Neural crest cell (in vitro differentiated cells): ENCODE data around the gene SH3PXD2B. TPM values are rescaled to one million over a fixed set of nuclear protein-coding genes. Genes with fewer than 3 reads are reported as not detected.
"Not testable (repeated sequence)": the region's sequence is repeated elsewhere in the genome, so short reads cannot be mapped to it uniquely, and the experiment has no call there.

Source experiments
- DNase-seq: peaks from one replicate; pipeline ENCODE4 v3.0.0; 2021; ENCODE audit warnings: low read depth, mixed read lengths, low spot score
- H3K27ac Mint-ChIP-seq: one replicate; pipeline ENCODE4 v1.8.0; 2021; ENCODE audit warnings: mild to moderate bottlenecking, mixed read lengths; ENCODE audit not compliant: unreplicated experiment
- H3K27me3 Mint-ChIP-seq: 2 replicates; pipeline ENCODE4 v1.8.0; 2021; ENCODE audit warnings: low read depth, mild to moderate bottlenecking, mixed read lengths
- H3K36me3 Mint-ChIP-seq: 2 replicates; pipeline ENCODE4 v1.8.0; 2021; ENCODE audit warnings: low read depth, mild to moderate bottlenecking, mixed read lengths
- H3K4me1 Mint-ChIP-seq: 2 replicates; pipeline ENCODE4 v1.8.0; 2021; ENCODE audit warnings: mixed read lengths
- H3K4me3 Mint-ChIP-seq: one replicate; pipeline ENCODE4 v1.8.0; 2021; ENCODE audit warnings: mild to moderate bottlenecking, mixed read lengths
- H3K9me3 Mint-ChIP-seq: 2 replicates; pipeline ENCODE4 v1.8.0; 2021; ENCODE audit warnings: mixed read lengths
- CTCF ChIP-seq: fragments of 200-600 bp; sonication (generic); conservative IDR thresholded peaks from 2 replicates; pipeline ENCODE4 v1.5.0; 2021; ENCODE audit warnings: antibody characterized with exemption, mild to moderate bottlenecking
- total RNA-seq: library from RNA; stranded (reverse); gene quantifications from 2 replicates; pipeline ENCODE4 v1.2.1, GENCODE V29; 2021

The SH3PXD2B gene
- total RNA-seq, 1 donor from 2014 or later: 86.1 TPM

DNA sequence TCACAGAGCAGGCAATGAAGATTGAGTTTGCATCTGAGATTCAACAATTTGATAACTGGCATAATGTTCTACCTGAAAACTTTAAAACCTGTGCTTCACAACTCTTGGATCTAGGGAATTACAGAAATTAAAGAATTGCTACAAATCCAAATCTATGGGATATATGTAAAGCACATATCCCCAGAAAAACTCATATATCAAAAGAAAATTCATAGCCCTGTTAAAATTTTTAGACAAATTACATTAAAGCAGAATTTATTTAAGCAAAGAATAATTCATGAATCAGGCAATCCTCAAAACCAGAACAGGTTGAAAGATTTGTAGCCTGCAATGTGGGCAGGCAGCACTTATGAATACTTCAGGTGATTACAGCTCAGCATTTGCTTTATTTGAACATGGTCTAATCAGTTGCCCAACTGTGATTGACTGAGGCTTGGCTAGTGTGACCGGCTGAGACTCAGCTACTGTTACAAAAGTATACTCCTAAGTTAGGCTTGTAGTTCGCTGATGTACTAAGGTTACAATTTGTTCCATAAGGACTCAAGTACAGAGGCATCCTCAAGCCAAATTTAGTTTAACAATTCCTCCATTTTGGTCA is 160.5 kb downstream of the SH3PXD2B start:
- Mint-ChIP-seq H3K4me3 (no peak overlapping the region), H3K27ac (no peak overlapping the region), H3K27me3 (no peaks in the 10 kb centered on the region), H3K9me3 (no peaks in the 10 kb centered on the region), H3K36me3 (no peaks in the 10 kb centered on the region), H3K4me1 (peaks cover 4% of the 10 kb centered on the region)
- DNase-seq: no peak
- TF ChIP-seq CTCF: no peak

- peak; percentile 54 for DNase-seq
- peak overlapping the region; percentile 66 for H3K4me3 Mint-ChIP-seq
- H3K36me3 Mint-ChIP-seq: no peaks in the 10 kb centered on the region
- H3K9me3 Mint-ChIP-seq: no peaks in the 10 kb centered on the region
- peaks cover 4% of the 10 kb centered on the region for H3K4me1 Mint-ChIP-seq
- H3K27me3 Mint-ChIP-seq: no peaks in the 10 kb centered on the region
- H3K27ac Mint-ChIP-seq: no peak overlapping the region
- TF ChIP-seq CTCF: peak; percentile 87
Measured at GRCh38 chr5:172293054-172293744, 161.1 kb downstream of the SH3PXD2B start.

- not testable (repeated sequence) for H3K36me3 Mint-ChIP-seq, DNase-seq, H3K9me3 Mint-ChIP-seq, H3K27ac Mint-ChIP-seq, H3K4me1 Mint-ChIP-seq, H3K4me3 Mint-ChIP-seq, H3K27me3 Mint-ChIP-seq
Measured at GRCh38 chr5:172291837-172292236, 162.5 kb downstream of the SH3PXD2B start.

DNA sequence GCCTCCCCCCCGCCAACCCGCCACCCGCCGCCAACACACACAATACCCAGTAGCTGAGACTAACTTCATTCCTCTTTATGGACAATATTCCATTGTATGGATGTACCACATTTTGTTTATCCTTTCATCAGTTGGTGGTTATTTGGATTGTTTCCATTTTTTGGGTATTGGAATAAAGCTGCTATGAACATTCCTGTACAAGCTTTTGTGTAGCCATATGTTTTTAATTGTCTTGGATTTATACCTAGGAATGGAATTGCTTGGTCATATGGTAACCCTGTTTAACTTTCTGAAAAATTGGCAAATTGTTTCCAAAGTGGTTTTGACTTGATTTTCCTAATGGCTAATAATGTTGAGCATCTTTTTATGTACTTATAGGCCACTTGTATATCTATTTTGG is 165.9 kb downstream of the SH3PXD2B start:
- Mint-ChIP-seq H3K4me1 (peaks cover 21% of the 10 kb centered on the region), H3K9me3 (no peaks in the 10 kb centered on the region), H3K27me3 (no peaks in the 10 kb centered on the region), H3K27ac (no peak overlapping the region), H3K36me3 (no peaks in the 10 kb centered on the region), H3K4me3 (no peak overlapping the region)
- no peak for TF ChIP-seq CTCF
- DNase-seq: no peak

- H3K4me1 Mint-ChIP-seq: peaks cover 27% of the 10 kb centered on the region
- H3K4me3 Mint-ChIP-seq, DNase-seq, H3K36me3 Mint-ChIP-seq, H3K9me3 Mint-ChIP-seq, H3K27ac Mint-ChIP-seq, H3K27me3 Mint-ChIP-seq: not testable (repeated sequence)
Measured at GRCh38 chr5:172287140-172287539, 167.2 kb downstream of the SH3PXD2B start.

- H3K4me3 Mint-ChIP-seq: peak overlapping the region; percentile 98
- no peaks in the 10 kb centered on the region for H3K27me3 Mint-ChIP-seq
- no peak for TF ChIP-seq CTCF
- no peaks in the 10 kb centered on the region for H3K9me3 Mint-ChIP-seq
- peaks cover 43% of the 10 kb centered on the region for H3K4me1 Mint-ChIP-seq
- DNase-seq: no peak
- H3K36me3 Mint-ChIP-seq: no peaks in the 10 kb centered on the region
- H3K27ac Mint-ChIP-seq: no peak overlapping the region
Measured at GRCh38 chr5:172285226-172286143, 168.8 kb downstream of the SH3PXD2B start.
